Astrocyte (in vitro differentiated cells and primary cell): ENCODE results near the gene MYADML2. TPM values are rescaled to one million over a fixed set of nuclear protein-coding genes. Genes with fewer than 3 reads are reported as not detected.

Source experiments
- DNase-seq: peaks from one replicate; pipeline ENCODE4 v3.0.0-alpha.2; 2010; ENCODE audit warnings: low read depth
- FAIRE-seq: peaks from 2 replicates; lab custom pipeline; 2011; peaks lifted over from hg19 to GRCh38; lab: Jason Lieb, UNC
- H2AFZ ChIP-seq: 2 replicates; pipeline ENCODE4 v1.6.0; 2012; ENCODE audit warnings: low read depth, low read length, inconsistent platforms
- H3K27ac ChIP-seq: 2 replicates; pipeline ENCODE4 v1.5.1; 2011; ENCODE audit warnings: low read depth, low read length, inconsistent platforms
- H3K27me3 ChIP-seq: 2 replicates; pipeline ENCODE4 v1.6.0; 2011; ENCODE audit warnings: low read length, inconsistent platforms; ENCODE audit not compliant: insufficient read depth
- H3K36me3 ChIP-seq: 2 replicates; pipeline ENCODE4 v1.5.1; 2011; ENCODE audit warnings: low read length, inconsistent platforms; ENCODE audit not compliant: insufficient read depth
- H3K4me1 ChIP-seq: 2 replicates; pipeline ENCODE4 v1.5.1; 2011; ENCODE audit warnings: low read length, inconsistent platforms; ENCODE audit not compliant: insufficient read depth
- H3K4me2 ChIP-seq: 2 replicates; pipeline ENCODE4 v1.6.0; 2012; ENCODE audit warnings: low read length, inconsistent platforms
- H3K4me3 ChIP-seq: 2 replicates; pipeline ENCODE4 v1.5.1; 2011; ENCODE audit warnings: low read depth, mild to moderate bottlenecking, low read length, inconsistent platforms; ENCODE audit not compliant: insufficient read depth
- H3K79me2 ChIP-seq: 2 replicates; pipeline ENCODE4 v1.6.0; 2012; ENCODE audit warnings: mild to moderate bottlenecking, low read length, inconsistent platforms; ENCODE audit not compliant: insufficient read depth
- H3K9ac ChIP-seq: 2 replicates; pipeline ENCODE4 v1.6.0; 2012; ENCODE audit warnings: mild to moderate bottlenecking, low read length, inconsistent platforms
- H3K9me3 ChIP-seq: 2 replicates; pipeline ENCODE4 v1.5.1; 2012; ENCODE audit warnings: low read depth, mild to moderate bottlenecking, low read length, inconsistent platforms; ENCODE audit not compliant: insufficient read depth
- H4K20me1 ChIP-seq: 2 replicates; pipeline ENCODE4 v1.6.0; 2012; ENCODE audit warnings: low read length, inconsistent platforms; ENCODE audit not compliant: insufficient read depth
- H3K27ac Mint-ChIP-seq: one replicate; pipeline ENCODE4 v1.8.0; 2021; ENCODE audit warnings: mild to moderate bottlenecking, mixed read lengths; ENCODE audit not compliant: unreplicated experiment
- H3K27me3 Mint-ChIP-seq: one replicate; pipeline ENCODE4 v1.8.0; 2021; ENCODE audit warnings: low read depth, mixed read lengths; ENCODE audit not compliant: unreplicated experiment
- H3K36me3 Mint-ChIP-seq: one replicate; pipeline ENCODE4 v1.8.0; 2021; ENCODE audit warnings: low read depth, mixed read lengths; ENCODE audit not compliant: unreplicated experiment
- H3K4me1 Mint-ChIP-seq: one replicate; pipeline ENCODE4 v1.8.0; 2021; ENCODE audit warnings: low read depth, mixed read lengths; ENCODE audit not compliant: unreplicated experiment
- H3K4me3 Mint-ChIP-seq: one replicate; pipeline ENCODE4 v1.8.0; 2021; ENCODE audit warnings: mild to moderate bottlenecking, moderate library complexity, mixed read lengths; ENCODE audit not compliant: unreplicated experiment
- H3K9me3 Mint-ChIP-seq: one replicate; pipeline ENCODE4 v1.8.0; 2021; ENCODE audit warnings: mild to moderate bottlenecking, mixed read lengths; ENCODE audit not compliant: unreplicated experiment
- CTCF ChIP-seq: IDR thresholded peaks from 2 replicates; pipeline ENCODE4 v1.5.1; 2011; ENCODE audit warnings: low read depth, mild to moderate bottlenecking, inconsistent platforms, low read length, moderate library complexity; ENCODE audit not compliant: insufficient read depth
- EZH2 ChIP-seq: IDR thresholded peaks from 2 replicates; pipeline ENCODE4 v1.6.1; 2012; ENCODE audit warnings: mild to moderate bottlenecking, low read length, inconsistent platforms; ENCODE audit not compliant: insufficient read depth
- total RNA-seq: library from RNA; stranded (reverse); gene quantifications from 2 replicates; pipeline ENCODE4 v1.2.1, GENCODE V29; 2021

The MYADML2 gene
- total RNA-seq, 1 donor from 2014 or later: not detected

GRCh38 chr17:81933178-81933699, 13.8 kb downstream of the MYADML2 start:
- H3K9me3 Mint-ChIP-seq: no peaks in the 10 kb centered on the region
- no peak for FAIRE-seq

GRCh38 chr17:81932333-81932983, 14.6 kb downstream of the MYADML2 start:
- Histone ChIP-seq H3K27me3 (no peaks in the 10 kb centered on the region), H3K4me2 (no peak overlapping the region), H3K79me2 (peaks cover 20% of the 10 kb centered on the region), H2AFZ (no peak overlapping the region), H3K9me3 (no peaks in the 10 kb centered on the region), H3K4me1 (peaks cover 15% of the 10 kb centered on the region), H3K4me3 (no peak overlapping the region), H3K27ac (no peak overlapping the region), H3K9ac (no peak overlapping the region), H3K36me3 (no peaks in the 10 kb centered on the region), H4K20me1 (peaks cover 37% of the 10 kb centered on the region)
- peaks cover 5% of the 10 kb centered on the region for H3K4me1 Mint-ChIP-seq
- H3K27ac Mint-ChIP-seq: no peak overlapping the region
- no peak overlapping the region for H3K4me3 Mint-ChIP-seq
- DNase-seq: no peak
- H3K36me3 Mint-ChIP-seq: peaks cover 10% of the 10 kb centered on the region
- no peaks in the 10 kb centered on the region for H3K9me3 Mint-ChIP-seq
- H3K27me3 Mint-ChIP-seq: no peaks in the 10 kb centered on the region
- no peak for FAIRE-seq
- TF ChIP-seq CTCF (no peak), EZH2 (no peak)

More at GRCh38 chr17:81933178-81933699, 13.8 kb downstream of the MYADML2 start:
- no peak overlapping the region for H3K27ac Mint-ChIP-seq
- no peak for TF ChIP-seq EZH2
- TF ChIP-seq CTCF: no peak
- Histone ChIP-seq H4K20me1 (peaks cover 37% of the 10 kb centered on the region), H3K4me1 (peaks cover 13% of the 10 kb centered on the region), H3K27ac (no peak overlapping the region), H3K9me3 (no peaks in the 10 kb centered on the region), H3K4me2 (no peak overlapping the region), H2AFZ (no peak overlapping the region), H3K4me3 (no peak overlapping the region), H3K36me3 (no peaks in the 10 kb centered on the region), H3K79me2 (peaks cover 20% of the 10 kb centered on the region), H3K9ac (no peak overlapping the region), H3K27me3 (no peaks in the 10 kb centered on the region)
- no peak for DNase-seq
- H3K27me3 Mint-ChIP-seq: no peaks in the 10 kb centered on the region
- peaks cover 10% of the 10 kb centered on the region for H3K36me3 Mint-ChIP-seq
- peak overlapping the region; percentile 40 for H3K4me3 Mint-ChIP-seq
- H3K4me1 Mint-ChIP-seq: peaks cover 5% of the 10 kb centered on the region
